ENCODE results near the gene PPIL6.

PPIL6 gene

GRCh38 chr6:109340811-109341210, 99.6 kb downstream of the PPIL6 start:
- no peak for TF ChIP-seq CTCF (IDR thresholded peaks at IDR 0.05; ENCODE audit: low read length)
- TF ChIP-seq EZH2phosphoT487 (IDR thresholded peaks at IDR 0.05; ENCODE audit: low read length): no peak
- no peak for TF ChIP-seq EZH2 (optimal IDR thresholded peaks at IDR 0.05; ENCODE audit: low read depth, low read length)
- DNase-seq: no peak
- H3F3A ChIP-seq (ENCODE audit: insufficient read depth, low read length): no peaks in the 10 kb centered on the region
- no peak overlapping the region for H2AFZ ChIP-seq (ENCODE audit: low read length)
- no peaks in the 10 kb centered on the region for H3K79me2 ChIP-seq (ENCODE audit: low read length)
- no peaks in the 10 kb centered on the region for H3K4me1 ChIP-seq (ENCODE audit: low read length)
- no peaks in the 10 kb centered on the region for H4K20me1 ChIP-seq (ENCODE audit: insufficient read depth, low read length)
- H3K4me2 ChIP-seq (ENCODE audit: low read depth, low read length): no peak overlapping the region
- H3K9me2 ChIP-seq (replicated peaks; ENCODE audit: insufficient read depth, low read length): no peaks in the 10 kb centered on the region
- H3K9me3 ChIP-seq (replicated peaks; ENCODE audit: insufficient read depth, low read length): no peaks in the 10 kb centered on the region
- H3K36me3 ChIP-seq (replicated peaks; ENCODE audit: insufficient read depth, low read length): no peaks in the 10 kb centered on the region
- H3K9ac ChIP-seq (ENCODE audit: low read length): no peak overlapping the region
- no peak overlapping the region for H3K4me3 ChIP-seq (ENCODE audit: low read length)
- H3K27me3 ChIP-seq (replicated peaks; ENCODE audit: insufficient read depth, low read length): no peaks in the 10 kb centered on the region
- H3K27ac ChIP-seq (ENCODE audit: low read length): no peak overlapping the region

Measured in MM.1S (cell line).